ENCODE measurements around the gene RHOU.

GRCh38 chr1:228748431-228748830 is 13.2 kb downstream of the RHOU start:
- TF ChIP-seq POLR2A (IDR thresholded peaks at IDR 0.05; ENCODE audit: low read depth, low read length) (no peak), CTCF (IDR thresholded peaks at IDR 0.05; ENCODE audit: extremely low read depth in 1 of 2, insufficient read depth in 1 of 2, low read depth in 1 of 2, low read length in 2 of 2) (no peak), POLR2AphosphoS5 (IDR thresholded peaks at IDR 0.05; ENCODE audit: insufficient read depth, low read depth, low read length) (no peak), MAX (IDR thresholded peaks at IDR 0.05; ENCODE audit: insufficient read depth, insufficient read length) (no peak), EZH2 (IDR thresholded peaks at IDR 0.05; ENCODE audit: borderline replicate concordance, low read depth, low read length, severe bottlenecking) (no peak), JUN (IDR thresholded peaks at IDR 0.05; ENCODE audit: borderline replicate concordance, insufficient read depth, insufficient read length, low read depth) (no peak), FOS (IDR thresholded peaks at IDR 0.05; ENCODE audit: borderline replicate concordance, insufficient read depth, low read length) (no peak), MYC (IDR thresholded peaks at IDR 0.05; ENCODE audit: low read depth, low read length) (no peak), GATA2 (IDR thresholded peaks at IDR 0.05; ENCODE audit: insufficient read depth, insufficient read length, low read depth, low read length) (no peak)

All from endothelial cell of umbilical vein (primary cell).